Body of pancreas (tissue), 4 donors: Measurements from ENCODE around the gene SPTBN2. TPM values are rescaled to one million over a fixed set of nuclear protein-coding genes. Genes with fewer than 3 reads are reported as not detected.

Experiments
- ATAC-seq: fragments of 150-250 bp; one replicate; pipeline ENCODE4 v1.9.1; 2016
- DNase-seq, 4 donors: peaks; one replicate each; pipeline ENCODE4 v3.0.0-alpha.2; 2019
- H3K27ac ChIP-seq, 4 donors: fragments of 200-600 bp; sonication (generic); 1 replicate in 3 of 4; 2 replicates in 1 of 4; pipeline versions ENCODE4 v1.5.1 to v1.6.1; 2016 to 2019; ENCODE audit warnings: mild to moderate bottlenecking in 1 of 4, mixed read lengths in 1 of 4, moderate library complexity in 1 of 4
- H3K27me3 ChIP-seq, 2 donors: fragments of 200-600 bp; sonication (generic); one replicate each; pipeline ENCODE4 v1.6.0; 2016; ENCODE audit warnings: mild to moderate bottlenecking in 1 of 2
- H3K36me3 ChIP-seq, 2 donors: fragments of 200-600 bp; sonication (generic); replicated peaks in 1 of 2; 2 replicates each; pipeline ENCODE4 v1.5.1; 2016; ENCODE audit warnings: low read depth in 2 of 2; ENCODE audit not compliant: insufficient read depth in 1 of 2
- H3K4me1 ChIP-seq: fragments of 200-600 bp; sonication (generic); one replicate; pipeline ENCODE4 v1.6.0; 2016
- H3K4me3 ChIP-seq, 2 donors: fragments of 200-600 bp; sonication (generic); 1 replicate in 1 of 2; 2 replicates in 1 of 2; pipeline ENCODE4 v1.5.1; 2016 to 2019
- H3K9me3 ChIP-seq, 3 donors: fragments of 200-600 bp; sonication (generic); 1 replicate in 2 of 3; 2 replicates in 1 of 3; pipeline ENCODE4 v1.5.1; 2016
- CTCF ChIP-seq, 7 experiments: fragments of 450-650 bp in 4 of 7; fragments of 200-600 bp in 3 of 7; sonication (generic) in 3 of 7; IDR thresholded peaks; one replicate each; pipeline ENCODE4 v1.5.1; 2016 to 2019; ENCODE audit warnings: antibody characterized with exemption in 7 of 7
- POLR2A ChIP-seq, 3 donors: fragments of 450-650 bp; IDR thresholded peaks; one replicate each; pipeline ENCODE4 v1.6.1; 2016; ENCODE audit warnings: antibody characterized with exemption in 3 of 3, mild to moderate bottlenecking in 2 of 3
- WGBS, 2 donors: methylation state at CpG; one replicate each; pipeline ENCODE4 v1.1.5; 2017; 5-methylcytosine and 5-hydroxymethylcytosine counted together
- intact Hi-C: fragments of 100-400 bp; cut with DNase I; formaldehyde crosslinking; loops from one replicate; pipeline ENCODE4 v1.15.1; 2023
- total RNA-seq, 2 donors: library from RNA; depleted of rRNA; stranded (reverse); fragments of >200 nt; gene quantifications; one replicate each; pipeline ENCODE4 v1.1.0, GENCODE V29; 2016

Gene SPTBN2
- total RNA-seq, 2 donors from 2014 or later = 40.0 to 52.1 TPM

- DNase-seq = no peak
- Histone ChIP-seq H3K4me3 (no peak overlapping the region), H3K36me3 (no peaks in the 10 kb centered on the region), H3K9me3 (no peaks in the 10 kb centered on the region), H3K27me3 (no peaks in the 10 kb centered on the region), H3K27ac (no peak overlapping the region), H3K4me1 (peaks cover 37% of the 10 kb centered on the region)
- TF ChIP-seq CTCF (IDR thresholded peaks at IDR 0.05) = no peak
- intact Hi-C loops = no loop called here
- no peak for ATAC-seq
- WGBS, 2 donors = 52 to 63% methylated on average over 2 of the region's 2 CpGs
Observed at GRCh38 chr11:66674964-66675602, 53.9 kb downstream of the SPTBN2 start.

DNA sequence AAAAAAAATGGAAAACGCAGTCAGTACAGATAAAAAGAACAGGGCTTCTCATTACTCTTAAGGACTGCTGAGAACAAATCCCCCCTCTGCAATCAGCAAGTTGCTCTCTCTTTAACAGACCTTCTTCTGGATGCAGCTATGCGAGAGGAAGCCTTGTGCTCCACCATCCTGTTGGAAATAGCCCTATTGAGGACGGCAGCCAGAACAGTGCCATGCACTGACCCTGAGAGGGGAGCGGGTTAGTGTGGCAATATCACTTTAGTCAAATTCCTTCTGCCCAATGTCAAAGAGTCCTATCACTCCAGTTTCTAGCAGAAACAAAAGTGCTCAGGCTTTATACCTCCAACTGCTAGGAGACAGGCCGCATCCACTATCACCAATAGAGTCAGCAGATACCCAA is 58.2 kb downstream of the SPTBN2 start:
- TF ChIP-seq CTCF (IDR thresholded peaks at IDR 0.05) = no peak
- TF ChIP-seq POLR2A (IDR thresholded peaks at IDR 0.05) = no peak
- no peak for DNase-seq
- Histone ChIP-seq H3K4me1 (peaks cover 17% of the 10 kb centered on the region), H3K27ac (no peak overlapping the region), H3K4me3 (no peak overlapping the region), H3K9me3 (no peaks in the 10 kb centered on the region), H3K27me3 (no peaks in the 10 kb centered on the region), H3K36me3 (no peaks in the 10 kb centered on the region)
- WGBS, 2 donors = 76% methylated on average over 5 of the region's 5 CpGs
- intact Hi-C loops = no loop called here
- ATAC-seq = no peak

GRCh38 chr11:66665369-66665768 is 63.6 kb downstream of the SPTBN2 start:
- Histone ChIP-seq H3K27me3 (no peaks in the 10 kb centered on the region), H3K9me3 (no peaks in the 10 kb centered on the region), H3K4me3 (no peak overlapping the region), H3K27ac (no peak overlapping the region), H3K4me1 (no peaks in the 10 kb centered on the region), H3K36me3 (no peaks in the 10 kb centered on the region)
- ATAC-seq (no peak), DNase-seq (no peak)
- TF ChIP-seq POLR2A (IDR thresholded peaks at IDR 0.05) = no peak
- no peak for TF ChIP-seq CTCF (IDR thresholded peaks at IDR 0.05)
- intact Hi-C loops = no loop called here
- whole genome bisulfite sequencing, 2 donors = 88% methylated on average over 11 of the region's 11 CpGs

DNA sequence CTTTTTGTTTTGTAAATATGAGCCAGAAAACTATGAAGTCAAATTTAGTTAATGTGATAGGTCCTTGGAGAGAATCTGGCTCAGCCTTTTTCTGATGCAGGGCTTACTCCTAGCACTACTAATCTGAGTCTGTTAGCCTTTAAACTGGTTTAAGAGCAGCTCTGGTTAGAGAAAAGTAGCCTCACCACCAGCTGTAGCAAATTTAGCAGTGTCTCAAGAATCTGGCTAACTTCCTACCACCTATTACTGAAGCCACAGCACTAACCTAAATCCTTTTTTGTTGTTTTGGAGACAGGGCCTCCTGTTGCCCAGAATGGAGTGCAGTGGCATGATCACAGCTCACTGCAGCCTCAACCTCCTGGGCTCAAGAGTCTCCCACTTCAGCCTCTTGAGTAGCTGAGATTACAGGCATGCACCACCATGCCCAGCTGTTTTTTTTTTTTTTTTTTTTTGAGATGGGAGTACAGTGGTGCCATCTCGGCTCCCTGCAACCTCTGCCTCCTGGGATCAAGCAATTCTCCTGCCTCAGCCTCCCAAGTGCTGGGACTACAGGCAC is 65.2 kb downstream of the SPTBN2 start:
- H3K27ac ChIP-seq = no peak overlapping the region
- intact Hi-C loops = no loop called here
- ATAC-seq = no peak
- no peaks in the 10 kb centered on the region for H3K36me3 ChIP-seq
- no peak for TF ChIP-seq POLR2A (IDR thresholded peaks at IDR 0.05)
- TF ChIP-seq CTCF (IDR thresholded peaks at IDR 0.05) = no peak
- no peaks in the 10 kb centered on the region for H3K27me3 ChIP-seq
- H3K9me3 ChIP-seq = no peaks in the 10 kb centered on the region
- WGBS, 2 donors = 80 to 91% methylated on average over 1 of the region's 1 CpG
- no peak for DNase-seq
- H3K4me3 ChIP-seq = no peak overlapping the region
- H3K4me1 ChIP-seq = no peaks in the 10 kb centered on the region

DNA sequence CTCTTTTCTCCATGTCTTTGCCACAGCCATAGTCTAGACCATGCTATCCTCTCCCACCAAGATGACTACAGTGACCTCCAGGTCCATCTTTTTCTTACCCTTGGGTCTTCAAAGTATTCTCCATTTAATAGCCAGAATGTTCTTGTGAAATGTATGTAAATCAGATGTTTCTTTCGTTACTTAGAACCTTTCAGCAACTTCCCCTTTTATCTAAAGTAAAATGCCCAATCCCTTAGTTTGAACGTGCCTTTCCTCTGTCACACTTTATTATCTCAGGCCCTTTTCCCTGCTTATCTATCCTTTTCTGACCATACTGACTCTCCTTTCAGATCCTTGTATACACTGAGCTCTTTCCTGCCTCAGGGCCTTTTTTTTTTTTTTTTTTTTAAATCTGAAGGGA is 69.3 kb downstream of the SPTBN2 start:
- H3K4me3 ChIP-seq = no peak overlapping the region
- DNase-seq (no peak), ATAC-seq (no peak)
- intact Hi-C loops = no loop called here
- TF ChIP-seq POLR2A (IDR thresholded peaks at IDR 0.05) (no peak), CTCF (IDR thresholded peaks at IDR 0.05) (no peak)
- 54 to 66% methylated on average over 2 of the region's 2 CpGs for WGBS, 2 donors
- no peaks in the 10 kb centered on the region for H3K27me3 ChIP-seq
- H3K27ac ChIP-seq = no peak overlapping the region
- no peaks in the 10 kb centered on the region for H3K36me3 ChIP-seq
- no peaks in the 10 kb centered on the region for H3K4me1 ChIP-seq
- no peaks in the 10 kb centered on the region for H3K9me3 ChIP-seq
